Fibroblast of lung (primary cell): ENCODE data around the gene ELL3. TPM values are rescaled to one million over a fixed set of nuclear protein-coding genes. Genes with fewer than 3 reads are reported as not detected.

Experiments
- DNase-seq, 2 donors: peaks; one replicate each; pipeline versions ENCODE4 v3.0.0 to v3.0.0-alpha.2; 2010; ENCODE audit warnings: low read depth in 2 of 2
- H2AFZ ChIP-seq: 2 replicates; pipeline ENCODE4 v1.5.1; 2012; ENCODE audit warnings: low read length, control low read depth, inconsistent platforms
- H3K27ac ChIP-seq: 2 replicates; pipeline ENCODE4 v1.5.1; 2011; ENCODE audit warnings: low read length, control low read depth; ENCODE audit not compliant: insufficient read depth
- H3K27me3 ChIP-seq: 2 replicates; pipeline ENCODE4 v1.5.1; 2011; ENCODE audit warnings: mild to moderate bottlenecking, low read length; ENCODE audit not compliant: control insufficient read depth, insufficient read depth
- H3K36me3 ChIP-seq: 2 replicates; pipeline ENCODE4 v1.5.1; 2011; ENCODE audit warnings: low read length; ENCODE audit not compliant: control insufficient read depth, insufficient read depth
- H3K4me1 ChIP-seq: 2 replicates; pipeline ENCODE4 v1.5.1; 2011; ENCODE audit warnings: low read length; ENCODE audit not compliant: control insufficient read depth, insufficient read depth; ENCODE audit errors: extremely low read depth
- H3K4me2 ChIP-seq: 2 replicates; pipeline ENCODE4 v1.5.1; 2011; ENCODE audit warnings: low read length, control low read depth; ENCODE audit not compliant: insufficient read depth; ENCODE audit errors: extremely low read depth
- H3K4me3 ChIP-seq, 4 experiments: fragments of 200-600 bp in 1 of 4; sonication (generic) in 1 of 4; replicated peaks in 1 of 4; 2 replicates each; pipeline ENCODE4 v1.5.1; 2011 to 2016; ENCODE audit warnings: low read length in 4 of 4, low read depth in 3 of 4, mild to moderate bottlenecking in 3 of 4, control low read depth in 2 of 4, inconsistent platforms in 1 of 4, mixed read lengths in 1 of 4; ENCODE audit not compliant: insufficient read depth in 1 of 4; ENCODE audit errors: control extremely low read depth in 1 of 4
- H3K79me2 ChIP-seq: 2 replicates; pipeline ENCODE4 v1.5.1; 2012; ENCODE audit warnings: mild to moderate bottlenecking, low read length, inconsistent platforms; ENCODE audit not compliant: control insufficient read depth, insufficient read depth
- H3K9ac ChIP-seq: 2 replicates; pipeline ENCODE4 v1.5.1; 2011; ENCODE audit warnings: mild to moderate bottlenecking, low read length, control low read depth; ENCODE audit not compliant: insufficient read depth
- H3K9me3 ChIP-seq: 2 replicates; pipeline ENCODE4 v1.5.1; 2012; ENCODE audit warnings: low read depth, low read length; ENCODE audit not compliant: control insufficient read depth, insufficient read depth
- H4K20me1 ChIP-seq: 2 replicates; pipeline ENCODE4 v1.5.1; 2011; ENCODE audit warnings: low read length; ENCODE audit not compliant: control insufficient read depth, insufficient read depth; ENCODE audit errors: extremely low read depth
- EZH2 ChIP-seq: IDR thresholded peaks from 2 replicates; pipeline ENCODE4 v1.5.1; 2012; ENCODE audit warnings: low read length, control low read depth, mild to moderate bottlenecking; ENCODE audit errors: missing control alignments
- polyA plus RNA-seq, 2 donors: library from polyadenylated mRNA; depleted of rRNA in 1 of 2; stranded (reverse) in 1 of 2; unstranded in 1 of 2; fragments of >200 nt; gene quantifications; 2 replicates each; pipeline ENCODE4 v1.2.1, GENCODE V29; 2011 to 2012; ENCODE audit warnings: missing spikeins in 1 of 2
- total RNA-seq: library from RNA; depleted of rRNA; stranded (reverse); fragments of >200 nt; gene quantifications from 2 replicates; pipeline ENCODE4 v1.2.1, GENCODE V29; 2014
- TF ChIP-seq, protein P1 (sequence below), 2 donors: IDR thresholded peaks in 1 of 2; conservative IDR thresholded peaks in 1 of 2; 1 replicate in 1 of 2; 2 replicates in 1 of 2; pipeline ENCODE4 v1.5.1; 2011 to 2012; ENCODE audit warnings: low read length in 2 of 2, control low read depth in 1 of 2, inconsistent platforms in 1 of 2, low read depth in 1 of 2, mild to moderate bottlenecking in 1 of 2

ELL3 gene
- total and polyA plus RNA-seq, 2 donors (not counting 1 experiment from before 2014, with no cell fraction given) = 1.5 to 10.1 TPM

DNA sequence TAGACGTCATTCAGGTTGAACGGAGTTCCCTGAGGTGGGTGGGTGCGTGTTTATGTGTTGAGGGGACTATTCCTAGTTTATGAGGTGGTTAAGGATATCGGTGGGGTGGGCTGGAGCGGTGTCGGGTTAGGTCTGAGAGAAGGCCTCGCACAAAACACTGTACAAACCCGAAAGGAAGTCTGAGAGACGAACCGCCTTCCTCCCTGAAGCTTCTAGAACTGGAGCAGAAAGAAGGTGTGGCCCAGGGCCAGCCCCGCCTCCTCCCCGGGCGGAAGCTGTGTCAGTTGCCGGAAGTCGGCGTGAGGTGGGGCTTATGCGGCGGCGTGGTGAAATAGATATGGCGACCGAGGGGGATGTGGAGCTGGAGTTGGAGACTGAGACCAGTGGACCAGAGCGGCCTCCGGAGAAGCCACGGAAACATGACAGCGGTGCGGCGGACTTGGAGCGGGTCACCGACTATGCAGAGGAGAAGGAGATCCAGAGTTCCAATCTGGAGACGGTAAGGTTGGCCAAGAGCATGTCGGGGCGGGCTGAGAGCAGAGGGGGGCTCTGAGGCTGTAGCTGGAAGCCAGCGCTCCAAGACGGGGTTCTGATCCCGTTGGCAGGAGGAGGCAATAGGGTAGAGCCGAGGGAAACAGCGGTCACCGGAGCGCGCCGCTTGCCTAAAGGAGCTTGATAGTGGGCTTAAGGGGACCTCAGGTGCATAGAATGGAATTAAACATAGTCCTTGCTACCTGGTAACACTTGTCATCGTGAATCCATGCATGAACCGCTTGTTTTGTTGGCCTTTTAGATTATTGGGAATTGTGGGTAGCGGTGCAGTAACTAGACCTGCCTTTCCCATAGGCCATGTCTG lies 23.7 kb upstream of the ELL3 start, which contains the start of gene HYPK:
HYPK (plus strand) TSS at position 314 of the 856 bp plus-strand sequence; CDS start at position 338, 24 bp downstream.
- Histone ChIP-seq H3K27me3 (no peaks in the 10 kb centered on the region), H3K79me2 (peaks cover 12% of the 10 kb centered on the region), H3K9ac (peak within 1 kb of the TSS; percentile 79), H3K36me3 (peaks cover 19% of the 10 kb centered on the region), H3K27ac (peak within 1 kb of the TSS; percentile 78), H4K20me1 (no peaks in the 10 kb centered on the region), H3K9me3 (no peaks in the 10 kb centered on the region), H3K4me2 (peak within 1 kb of the TSS; percentile 77), H2AFZ (peak within 1 kb of the TSS; percentile 71), H3K4me3 (peak within 1 kb of the TSS; percentile 81 to 99 (median 92)), H3K4me1 (peaks cover 3% of the 10 kb centered on the region)
- DNase-seq = peak; percentile 86
- no peak for TF ChIP-seq EZH2
- TF ChIP-seq, protein P1, sequence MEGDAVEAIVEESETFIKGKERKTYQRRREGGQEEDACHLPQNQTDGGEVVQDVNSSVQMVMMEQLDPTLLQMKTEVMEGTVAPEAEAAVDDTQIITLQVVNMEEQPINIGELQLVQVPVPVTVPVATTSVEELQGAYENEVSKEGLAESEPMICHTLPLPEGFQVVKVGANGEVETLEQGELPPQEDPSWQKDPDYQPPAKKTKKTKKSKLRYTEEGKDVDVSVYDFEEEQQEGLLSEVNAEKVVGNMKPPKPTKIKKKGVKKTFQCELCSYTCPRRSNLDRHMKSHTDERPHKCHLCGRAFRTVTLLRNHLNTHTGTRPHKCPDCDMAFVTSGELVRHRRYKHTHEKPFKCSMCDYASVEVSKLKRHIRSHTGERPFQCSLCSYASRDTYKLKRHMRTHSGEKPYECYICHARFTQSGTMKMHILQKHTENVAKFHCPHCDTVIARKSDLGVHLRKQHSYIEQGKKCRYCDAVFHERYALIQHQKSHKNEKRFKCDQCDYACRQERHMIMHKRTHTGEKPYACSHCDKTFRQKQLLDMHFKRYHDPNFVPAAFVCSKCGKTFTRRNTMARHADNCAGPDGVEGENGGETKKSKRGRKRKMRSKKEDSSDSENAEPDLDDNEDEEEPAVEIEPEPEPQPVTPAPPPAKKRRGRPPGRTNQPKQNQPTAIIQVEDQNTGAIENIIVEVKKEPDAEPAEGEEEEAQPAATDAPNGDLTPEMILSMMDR (conservative IDR thresholded peaks at IDR 0.05 in 1 of 2, IDR thresholded peaks at IDR 0.05 in 1 of 2; ENCODE audit: low read depth in 1 of 2, low read length in 2 of 2) = no peak

DNA sequence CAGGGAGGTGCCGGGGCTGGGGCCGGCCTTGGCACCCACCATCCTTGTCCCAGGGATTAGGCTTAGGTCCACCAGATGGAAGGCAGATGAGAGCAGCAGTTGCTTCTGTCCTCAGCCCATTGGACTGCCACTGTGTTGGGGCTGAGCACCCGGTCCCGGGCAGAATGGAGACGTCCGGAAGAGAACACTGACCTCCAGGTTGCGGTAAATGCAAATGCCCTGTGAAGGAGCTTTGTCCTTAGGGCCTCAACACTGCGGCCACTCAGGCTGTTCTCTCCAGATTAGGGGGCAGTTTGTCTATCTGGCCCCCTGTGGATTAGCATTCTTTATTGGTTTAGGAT lies 23.1 kb upstream of the ELL3 start, which contains the start of gene SERINC4:
SERINC4 (minus strand) TSS at position 276 of the 341 bp plus-strand sequence; CDS start at position 42, 234 bp downstream.
- H3K4me3 ChIP-seq = peak within 1 kb of the TSS; percentile 81 to 99 (median 92)
- H4K20me1 ChIP-seq = no peaks in the 10 kb centered on the region
- TF ChIP-seq, protein P1 (conservative IDR thresholded peaks at IDR 0.05 in 1 of 2, IDR thresholded peaks at IDR 0.05 in 1 of 2; ENCODE audit: low read depth in 1 of 2, low read length in 2 of 2) = no peak
- no peak for TF ChIP-seq EZH2
- peaks cover 24% of the 10 kb centered on the region for H3K36me3 ChIP-seq
- no peaks in the 10 kb centered on the region for H3K9me3 ChIP-seq
- H3K27me3 ChIP-seq = no peaks in the 10 kb centered on the region
- peaks cover 3% of the 10 kb centered on the region for H3K4me1 ChIP-seq
- peak within 1 kb of the TSS; percentile 77 for H3K4me2 ChIP-seq
- no peak for DNase-seq
- peak within 1 kb of the TSS; percentile 78 for H3K27ac ChIP-seq
- peak within 1 kb of the TSS; percentile 79 for H3K9ac ChIP-seq
- peaks cover 16% of the 10 kb centered on the region for H3K79me2 ChIP-seq
- H2AFZ ChIP-seq = peak within 1 kb of the TSS; percentile 71

DNA sequence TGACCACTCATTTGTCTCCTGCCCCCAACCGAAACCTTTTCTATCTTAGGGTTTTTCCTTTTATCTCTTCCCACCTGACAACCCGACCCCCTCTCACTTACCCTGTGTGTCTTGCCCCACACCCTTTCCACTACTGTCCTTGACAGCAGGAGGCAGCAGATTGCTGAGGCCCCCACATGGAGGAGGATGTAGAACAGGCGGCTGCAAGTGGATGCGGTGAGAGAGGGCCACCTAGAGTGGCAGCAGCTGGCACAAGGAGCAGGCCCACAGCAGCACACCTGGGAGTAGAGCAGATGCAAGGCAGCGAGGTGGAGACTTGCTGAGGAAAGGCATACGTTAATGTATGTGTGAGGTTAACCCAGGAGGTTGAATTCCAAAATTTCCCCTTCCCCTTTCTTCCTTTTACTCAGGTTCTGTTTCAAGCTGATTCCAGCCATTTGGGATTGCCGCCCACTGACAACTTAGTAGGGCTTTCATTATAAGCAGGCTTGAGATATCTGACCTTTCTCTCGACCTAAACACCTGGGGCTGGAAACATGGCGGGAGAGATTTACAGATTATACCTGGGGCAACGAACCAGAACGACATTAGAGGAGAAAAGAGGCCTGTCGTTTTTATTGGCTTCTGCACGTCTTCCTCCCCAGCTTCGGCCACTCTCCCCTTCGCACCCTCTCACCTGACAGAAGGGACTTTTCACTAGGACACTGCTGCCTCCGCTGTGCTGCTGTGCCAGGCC lies 22.6 kb upstream of the ELL3 start:
- no peak overlapping the region for H3K9ac ChIP-seq
- H3K4me2 ChIP-seq = no peak overlapping the region
- peaks cover 24% of the 10 kb centered on the region for H3K36me3 ChIP-seq
- peaks cover 6% of the 10 kb centered on the region for H3K4me1 ChIP-seq
- no peaks in the 10 kb centered on the region for H4K20me1 ChIP-seq
- no peak overlapping the region for H2AFZ ChIP-seq
- H3K9me3 ChIP-seq = no peaks in the 10 kb centered on the region
- H3K79me2 ChIP-seq = peaks cover 21% of the 10 kb centered on the region
- DNase-seq = no peak
- H3K27ac ChIP-seq = no peak overlapping the region
- H3K4me3 ChIP-seq = no peak overlapping the region
- no peaks in the 10 kb centered on the region for H3K27me3 ChIP-seq
- no peak for TF ChIP-seq EZH2
- TF ChIP-seq, protein P1 (conservative IDR thresholded peaks at IDR 0.05 in 1 of 2, IDR thresholded peaks at IDR 0.05 in 1 of 2; ENCODE audit: low read depth in 1 of 2, low read length in 2 of 2) = no peak
